PC-3 (cell line): ENCODE data around the gene ZMIZ1.

Experiments
- EZH2 ChIP-seq: fragments of 300-600 bp; sonication (generic); IDR thresholded peaks from one replicate; pipeline ENCODE4 v1.6.1; 2017; ENCODE audit warnings: antibody characterized with exemption, mild to moderate bottlenecking, low read length; ENCODE audit not compliant: unreplicated experiment
- TF ChIP-seq, protein P1 (sequence below): fragments of 300-600 bp; sonication (generic); conservative IDR thresholded peaks from 2 replicates; pipeline ENCODE4 v1.5.1; 2017; ENCODE audit warnings: antibody characterized with exemption, low read depth, mild to moderate bottlenecking, low read length

DNA sequence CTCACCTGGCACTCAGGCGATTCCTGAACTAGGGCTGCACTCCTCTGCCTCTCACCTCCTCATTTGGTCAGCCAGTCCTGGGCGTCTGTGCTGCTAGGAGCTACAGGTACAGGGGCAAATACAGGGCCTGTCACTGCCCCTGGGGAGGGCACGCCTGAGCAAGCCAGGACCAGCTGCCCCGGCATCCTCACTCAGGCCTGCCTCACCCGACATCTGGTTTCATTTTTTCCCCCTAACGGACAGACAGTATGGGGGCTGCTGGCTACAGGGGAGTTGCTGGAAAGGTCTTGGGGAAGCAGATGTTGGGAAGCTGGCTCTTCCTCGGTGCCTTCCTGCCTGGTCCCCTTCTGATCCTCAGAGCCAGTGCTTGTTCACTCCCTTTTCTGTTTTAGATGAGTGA is 201.2 kb downstream of the ZMIZ1 start:
- TF ChIP-seq, protein P1, sequence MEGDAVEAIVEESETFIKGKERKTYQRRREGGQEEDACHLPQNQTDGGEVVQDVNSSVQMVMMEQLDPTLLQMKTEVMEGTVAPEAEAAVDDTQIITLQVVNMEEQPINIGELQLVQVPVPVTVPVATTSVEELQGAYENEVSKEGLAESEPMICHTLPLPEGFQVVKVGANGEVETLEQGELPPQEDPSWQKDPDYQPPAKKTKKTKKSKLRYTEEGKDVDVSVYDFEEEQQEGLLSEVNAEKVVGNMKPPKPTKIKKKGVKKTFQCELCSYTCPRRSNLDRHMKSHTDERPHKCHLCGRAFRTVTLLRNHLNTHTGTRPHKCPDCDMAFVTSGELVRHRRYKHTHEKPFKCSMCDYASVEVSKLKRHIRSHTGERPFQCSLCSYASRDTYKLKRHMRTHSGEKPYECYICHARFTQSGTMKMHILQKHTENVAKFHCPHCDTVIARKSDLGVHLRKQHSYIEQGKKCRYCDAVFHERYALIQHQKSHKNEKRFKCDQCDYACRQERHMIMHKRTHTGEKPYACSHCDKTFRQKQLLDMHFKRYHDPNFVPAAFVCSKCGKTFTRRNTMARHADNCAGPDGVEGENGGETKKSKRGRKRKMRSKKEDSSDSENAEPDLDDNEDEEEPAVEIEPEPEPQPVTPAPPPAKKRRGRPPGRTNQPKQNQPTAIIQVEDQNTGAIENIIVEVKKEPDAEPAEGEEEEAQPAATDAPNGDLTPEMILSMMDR, result no peak
- no peak for TF ChIP-seq EZH2
